ENCODE measurements around the gene MED20. TPM values are rescaled to one million over a fixed set of nuclear protein-coding genes. Genes with fewer than 3 reads are reported as not detected.

The MED20 gene
- total RNA-seq, 1 experiment from 2014 or later, result 26.4 TPM

- H3K9ac ChIP-seq (ENCODE audit: low read length), result peak overlapping the region; percentile 99
- CTCF ChIA-PET, result interaction anchor here (0.8 to 2.2 kb wide), 10 partner anchors 13 to 137 kb away, joined by 3 to 25 read pairs (median 8); partner anchors contain the start of genes CCND3, TOMM6 and USP49
- H4K20me1 ChIP-seq (ENCODE audit: insufficient read depth), result no peaks in the 10 kb centered on the region
- intact Hi-C loops (cut with micrococcal nuclease), result loop anchor here (1.0 to 5.0 kb wide), 4 partner anchors 26 to 301 kb away; partner anchors contain the start of genes TOMM6 and USP49
- no peak for DNase-seq (ENCODE audit: low read depth, low spot score)
- peak overlapping the region; percentile 85 for H3K4me2 ChIP-seq (ENCODE audit: low read length)
- no peaks in the 10 kb centered on the region for H3K27me3 ChIP-seq (ENCODE audit: insufficient read depth, low read length)
- H3K9me3 ChIP-seq (ENCODE audit: control insufficient read depth in 1 of 2, insufficient read depth in 1 of 2, low read depth in 1 of 2, low read length in 2 of 2), result no peaks in the 10 kb centered on the region
- H3K79me2 ChIP-seq (ENCODE audit: insufficient read depth, low read length), result peaks cover 73% of the 10 kb centered on the region
- TF ChIP-seq EZH2 (IDR thresholded peaks at IDR 0.05) (no peak), FOSL1 (IDR thresholded peaks at IDR 0.05; ENCODE audit: low read depth) (no peak), TCF7L2 (IDR thresholded peaks at IDR 0.05; ENCODE audit: borderline replicate concordance, extremely low read depth, insufficient read depth, insufficient read length) (no peak), JUND (IDR thresholded peaks at IDR 0.05) (no peak), ZFX (IDR thresholded peaks at IDR 0.05) (peak; percentile 55; the same call in 1 of the 2 replicates)
- TF ChIP-seq, protein P1, sequence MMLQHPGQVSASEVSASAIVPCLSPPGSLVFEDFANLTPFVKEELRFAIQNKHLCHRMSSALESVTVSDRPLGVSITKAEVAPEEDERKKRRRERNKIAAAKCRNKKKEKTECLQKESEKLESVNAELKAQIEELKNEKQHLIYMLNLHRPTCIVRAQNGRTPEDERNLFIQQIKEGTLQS (IDR thresholded peaks at IDR 0.05), result no peak
- POLR2A ChIA-PET, result interaction anchor here (0.6 to 1.8 kb wide), 7 partner anchors 9 to 135 kb away, joined by 3 to 6 read pairs (median 4); partner anchors contain the start of genes TOMM6 and USP49
- H3K9me2 ChIP-seq (ENCODE audit: insufficient read depth), result no peaks in the 10 kb centered on the region
- H3K4me3 ChIP-seq (replicated peaks in 1 of 2; ENCODE audit: low read depth in 1 of 2, low read length in 2 of 2), result peak overlapping the region; percentile 73 to 82
- ATAC-seq, result peak; percentile 8
- peak overlapping the region; percentile 80 for H3K27ac ChIP-seq (ENCODE audit: low read depth, low read length)
- peaks cover 14 to 18% of the 10 kb centered on the region in 2 experiments; a peak in 2 of 4 replicates for H3K36me3 ChIP-seq (ENCODE audit: control insufficient read depth in 1 of 2, insufficient read depth in 2 of 2, low read length in 2 of 2)
- H2AFZ ChIP-seq (ENCODE audit: low read depth, low read length, poor library complexity, severe bottlenecking), result no peak overlapping the region
- peaks cover 22 to 40% of the 10 kb centered on the region in 2 experiments for H3K4me1 ChIP-seq (ENCODE audit: control insufficient read depth in 1 of 2, insufficient read depth in 2 of 2, low read length in 2 of 2)
- BruUV-seq (replicated peaks), result no TSS peak
- RAD21 ChIA-PET (ENCODE audit: low non-redundant PET in 1 of 2, low total read pairs in 2 of 2, uncharacterized antibody in 2 of 2, unreplicated experiment in 2 of 2), result interaction anchor here in 1 of 2 experiments (1.0 kb wide), 1 partner anchor 134 kb away, joined by 3 read pairs; the partner anchor contains the start of gene TOMM6
Observed at GRCh38 chr6:41921712-41921998, 716 bp upstream of the MED20 start.

DNA sequence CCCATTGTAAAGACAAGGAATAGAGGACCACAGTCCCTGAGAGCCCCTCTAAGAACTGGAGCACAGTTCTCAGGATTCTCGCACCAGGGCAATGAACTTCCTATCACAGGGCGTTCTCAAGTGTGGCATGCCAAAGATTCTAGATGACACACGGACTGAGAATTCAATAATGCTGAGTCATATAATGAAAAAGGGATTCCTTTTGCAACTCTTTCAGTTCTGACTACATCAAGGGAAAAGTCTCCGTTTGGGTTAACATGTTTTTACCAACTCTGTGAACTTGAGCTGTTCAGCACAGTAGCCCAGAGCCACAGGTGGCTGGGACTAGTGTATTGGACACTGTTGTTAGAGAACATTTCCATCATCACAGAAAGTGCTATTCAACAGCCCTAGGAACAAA lies 3.4 kb downstream of the MED20 start:
- peak overlapping the region; percentile 68 for H3K4me2 ChIP-seq (ENCODE audit: low read length)
- peak overlapping the region; percentile 84 for H3K27ac ChIP-seq (ENCODE audit: low read depth, low read length)
- H3K9ac ChIP-seq (ENCODE audit: low read length), result peak overlapping the region; percentile 53
- H3K79me2 ChIP-seq (ENCODE audit: insufficient read depth, low read length), result peaks cover 59% of the 10 kb centered on the region
- POLR2A ChIA-PET, result no interaction called here
- peaks cover 9 to 16% of the 10 kb centered on the region in 2 experiments for H3K36me3 ChIP-seq (ENCODE audit: control insufficient read depth in 1 of 2, insufficient read depth in 2 of 2, low read length in 2 of 2)
- CTCF ChIA-PET, result no interaction called here
- RAD21 ChIA-PET (ENCODE audit: low non-redundant PET in 1 of 2, low total read pairs in 2 of 2, uncharacterized antibody in 2 of 2, unreplicated experiment in 2 of 2), result no interaction called here
- intact Hi-C loops (cut with micrococcal nuclease), result loop anchor here (1.0 kb wide), 1 partner anchor 16 kb away; no protein-coding TSS in a partner anchor
- DNase-seq (ENCODE audit: low read depth, low spot score), result peak; percentile 71
- ATAC-seq, result peak; percentile 44
- peaks cover 18 to 44% of the 10 kb centered on the region in 2 experiments for H3K4me1 ChIP-seq (ENCODE audit: control insufficient read depth in 1 of 2, insufficient read depth in 2 of 2, low read length in 2 of 2)
- no peaks in the 10 kb centered on the region for H4K20me1 ChIP-seq (ENCODE audit: insufficient read depth)
- no peaks in the 10 kb centered on the region for H3K27me3 ChIP-seq (ENCODE audit: insufficient read depth, low read length)
- no TSS peak for BruUV-seq (replicated peaks)
- H3K9me3 ChIP-seq (ENCODE audit: control insufficient read depth in 1 of 2, insufficient read depth in 1 of 2, low read depth in 1 of 2, low read length in 2 of 2), result no peaks in the 10 kb centered on the region
- H3K4me3 ChIP-seq (replicated peaks in 1 of 2; ENCODE audit: low read depth in 1 of 2, low read length in 2 of 2), result peak overlapping the region in 1 of 2 experiments; percentile 30; a peak in 2 of 4 replicates
- H3K9me2 ChIP-seq (ENCODE audit: insufficient read depth), result no peaks in the 10 kb centered on the region
- H2AFZ ChIP-seq (ENCODE audit: low read depth, low read length, poor library complexity, severe bottlenecking), result no peak overlapping the region
- TF ChIP-seq, protein P2, sequence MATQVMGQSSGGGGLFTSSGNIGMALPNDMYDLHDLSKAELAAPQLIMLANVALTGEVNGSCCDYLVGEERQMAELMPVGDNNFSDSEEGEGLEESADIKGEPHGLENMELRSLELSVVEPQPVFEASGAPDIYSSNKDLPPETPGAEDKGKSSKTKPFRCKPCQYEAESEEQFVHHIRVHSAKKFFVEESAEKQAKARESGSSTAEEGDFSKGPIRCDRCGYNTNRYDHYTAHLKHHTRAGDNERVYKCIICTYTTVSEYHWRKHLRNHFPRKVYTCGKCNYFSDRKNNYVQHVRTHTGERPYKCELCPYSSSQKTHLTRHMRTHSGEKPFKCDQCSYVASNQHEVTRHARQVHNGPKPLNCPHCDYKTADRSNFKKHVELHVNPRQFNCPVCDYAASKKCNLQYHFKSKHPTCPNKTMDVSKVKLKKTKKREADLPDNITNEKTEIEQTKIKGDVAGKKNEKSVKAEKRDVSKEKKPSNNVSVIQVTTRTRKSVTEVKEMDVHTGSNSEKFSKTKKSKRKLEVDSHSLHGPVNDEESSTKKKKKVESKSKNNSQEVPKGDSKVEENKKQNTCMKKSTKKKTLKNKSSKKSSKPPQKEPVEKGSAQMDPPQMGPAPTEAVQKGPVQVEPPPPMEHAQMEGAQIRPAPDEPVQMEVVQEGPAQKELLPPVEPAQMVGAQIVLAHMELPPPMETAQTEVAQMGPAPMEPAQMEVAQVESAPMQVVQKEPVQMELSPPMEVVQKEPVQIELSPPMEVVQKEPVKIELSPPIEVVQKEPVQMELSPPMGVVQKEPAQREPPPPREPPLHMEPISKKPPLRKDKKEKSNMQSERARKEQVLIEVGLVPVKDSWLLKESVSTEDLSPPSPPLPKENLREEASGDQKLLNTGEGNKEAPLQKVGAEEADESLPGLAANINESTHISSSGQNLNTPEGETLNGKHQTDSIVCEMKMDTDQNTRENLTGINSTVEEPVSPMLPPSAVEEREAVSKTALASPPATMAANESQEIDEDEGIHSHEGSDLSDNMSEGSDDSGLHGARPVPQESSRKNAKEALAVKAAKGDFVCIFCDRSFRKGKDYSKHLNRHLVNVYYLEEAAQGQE (IDR thresholded peaks at IDR 0.05; ENCODE audit: low read depth), result no peak
- no peak for TF ChIP-seq TCF7L2 (IDR thresholded peaks at IDR 0.05; ENCODE audit: borderline replicate concordance, extremely low read depth, insufficient read depth, insufficient read length)
- no peak for TF ChIP-seq ELF1 (IDR thresholded peaks at IDR 0.05; ENCODE audit: borderline replicate concordance, low read depth)
- TF ChIP-seq, protein P3, sequence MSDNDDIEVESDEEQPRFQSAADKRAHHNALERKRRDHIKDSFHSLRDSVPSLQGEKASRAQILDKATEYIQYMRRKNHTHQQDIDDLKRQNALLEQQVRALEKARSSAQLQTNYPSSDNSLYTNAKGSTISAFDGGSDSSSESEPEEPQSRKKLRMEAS (IDR thresholded peaks at IDR 0.05), result no peak; the same call in 1 of the 2 replicates
- TF ChIP-seq RAD21 (IDR thresholded peaks at IDR 0.05; ENCODE audit: low read depth), result no peak
- TF ChIP-seq EGR1 (IDR thresholded peaks at IDR 0.05; ENCODE audit: low read depth), result no peak
- TF ChIP-seq YY1 (IDR thresholded peaks at IDR 0.05; ENCODE audit: extremely low read depth, insufficient replicate concordance, low read depth, low read length), result peak; percentile 21
- TF ChIP-seq ZFX (IDR thresholded peaks at IDR 0.05), result no peak
- peak; percentile 57; the same call in 1 of the 2 replicates for TF ChIP-seq SIN3A (IDR thresholded peaks at IDR 0.05; ENCODE audit: low read depth)
- TF ChIP-seq POLR2A (IDR thresholded peaks at IDR 0.05; ENCODE audit: borderline replicate concordance, extremely low read depth, insufficient read depth, insufficient read length), result no peak
- TF ChIP-seq SRF (IDR thresholded peaks at IDR 0.05; ENCODE audit: low read depth), result 0 out of 2 replicates have a peak, but pooled peaks have one; percentile 33
- TF ChIP-seq CEBPB (IDR thresholded peaks at IDR 0.05; ENCODE audit: low read depth), result peak; percentile 71
